SK-N-SH treated with all-trans-retinoic acid at 6 μM for 48 hours (cell line): ENCODE data around the gene DSTYK.

Source experiments
- CSDC2 ChIP-seq: fragments of 250-450 bp; sonication (Bioruptor Pico); IDR thresholded peaks from 2 replicates; pipeline ENCODE4 v1.5.0; 2020; ENCODE audit warnings: mild to moderate bottlenecking, moderate library complexity
- CSRNP3 ChIP-seq: fragments of 250-450 bp; sonication (Bioruptor Pico); IDR thresholded peaks from 2 replicates; pipeline ENCODE4 v1.5.1; 2021; ENCODE audit warnings: mild to moderate bottlenecking, moderate library complexity
- PATZ1 ChIP-seq: fragments of 250-450 bp; sonication (Bioruptor Pico); IDR thresholded peaks from 2 replicates; pipeline ENCODE4 v1.8.0; 2020; ENCODE audit warnings: mild to moderate bottlenecking, moderate library complexity, borderline replicate concordance
- POU6F1 ChIP-seq: fragments of 250-450 bp; sonication (Bioruptor Pico); IDR thresholded peaks from 2 replicates; pipeline ENCODE4 v1.8.0; 2021; ENCODE audit warnings: low read depth, mild to moderate bottlenecking, moderate library complexity, borderline replicate concordance
- PPARA ChIP-seq: fragments of 250-450 bp; sonication (Bioruptor Pico); IDR thresholded peaks from 2 replicates; pipeline ENCODE4 v1.5.0; 2020; ENCODE audit warnings: mild to moderate bottlenecking, borderline replicate concordance
- ZFP3 ChIP-seq: fragments of 250-450 bp; sonication (Bioruptor Pico); IDR thresholded peaks from 2 replicates; pipeline ENCODE4 v1.5.0; 2020; ENCODE audit warnings: mild to moderate bottlenecking, moderate library complexity
- ZFP30 ChIP-seq: fragments of 450-650 bp; formaldehyde crosslinking; IDR thresholded peaks from 2 replicates; pipeline ENCODE4 v1.5.0; 2022; ENCODE audit warnings: mild to moderate bottlenecking, moderate library complexity
- ZNF8 ChIP-seq: fragments of 450-650 bp; formaldehyde crosslinking; IDR thresholded peaks from 2 replicates; pipeline ENCODE4 v1.5.0; 2020; ENCODE audit warnings: mild to moderate bottlenecking, moderate library complexity

- TF ChIP-seq ZFP3 (CRISPR knock-in tag): no peak
- TF ChIP-seq CSRNP3: no peak
- no peak for TF ChIP-seq ZNF8
- TF ChIP-seq ZFP30 (CRISPR knock-in tag): no peak
- TF ChIP-seq CSDC2: no peak
- no peak for TF ChIP-seq PPARA (CRISPR knock-in tag)
- TF ChIP-seq POU6F1 (CRISPR knock-in tag): no peak
- no peak for TF ChIP-seq PATZ1
These were observed 101.8 kb downstream of the DSTYK start for GRCh38 chr1:205109711-205110110.
